ENCODE data around the gene HSPA2. TPM values are rescaled to one million over a fixed set of nuclear protein-coding genes. Genes with fewer than 3 reads are reported as not detected.
"Not testable (repeated sequence)": the region's sequence is repeated elsewhere in the genome, so short reads cannot be mapped to it uniquely, and the experiment has no call there.

HSPA2 gene
- total RNA-seq, 1 experiment from 2014 or later: 7.1 TPM

DNA sequence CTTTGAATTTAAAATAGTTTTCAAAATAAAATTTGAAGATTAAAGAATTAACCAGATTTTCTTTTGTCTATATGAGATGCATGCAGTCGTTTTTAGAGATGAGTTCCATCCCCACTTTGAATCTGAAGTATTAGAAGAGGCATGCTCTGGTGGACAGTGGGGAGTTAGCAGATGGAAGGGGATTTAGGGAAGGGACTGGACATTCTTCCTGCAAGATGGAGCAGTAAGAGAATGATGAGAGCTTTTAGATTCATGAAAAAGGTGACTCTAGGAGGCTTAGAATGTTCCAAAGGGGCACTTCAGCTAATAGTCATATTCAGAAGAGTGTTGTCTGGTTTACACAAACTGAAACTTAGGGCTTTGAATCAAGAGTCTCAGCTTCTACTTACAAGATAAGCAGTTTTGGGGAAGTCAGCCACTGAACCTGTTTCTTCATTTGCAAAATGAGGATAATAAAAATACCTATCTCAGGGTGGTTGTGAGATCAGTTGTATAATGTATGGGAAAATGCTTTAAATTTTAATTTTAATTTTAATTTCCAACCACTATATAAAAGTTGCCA, 32.2 kb upstream of the HSPA2 start:
- H3K4me3 ChIP-seq: no peak overlapping the region
- peaks cover 12% of the 10 kb centered on the region for H3K36me3 ChIP-seq
- H3K9me3 ChIP-seq: no peaks in the 10 kb centered on the region
- no peaks in the 10 kb centered on the region for H3K27me3 ChIP-seq
- no peak for DNase-seq

DNA sequence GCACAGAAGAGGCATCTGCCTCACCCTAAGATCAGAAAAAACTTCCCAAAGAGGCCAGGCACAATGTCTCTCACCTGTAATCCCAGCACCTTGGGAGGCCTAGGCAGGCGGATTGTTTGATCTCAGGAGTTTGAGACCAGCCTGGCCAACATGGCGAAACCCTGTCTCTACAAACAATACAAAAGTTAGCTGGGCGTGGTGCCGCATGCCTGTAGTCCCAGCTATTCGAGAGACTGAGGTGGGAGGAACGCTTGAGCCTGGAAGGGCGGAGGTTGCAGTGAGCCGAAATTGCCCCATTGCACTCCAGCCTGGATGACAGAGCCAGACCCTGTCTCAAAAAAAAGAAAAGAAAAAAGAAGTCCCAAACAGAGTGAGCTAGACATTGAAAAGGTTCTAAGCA, 31.5 kb upstream of the HSPA2 start:
- Histone ChIP-seq H3K27me3 (no peaks in the 10 kb centered on the region), H3K9me3 (no peaks in the 10 kb centered on the region), H3K36me3 (peaks cover 12% of the 10 kb centered on the region), H3K4me3 (no peak overlapping the region)
- no peak for DNase-seq

DNA sequence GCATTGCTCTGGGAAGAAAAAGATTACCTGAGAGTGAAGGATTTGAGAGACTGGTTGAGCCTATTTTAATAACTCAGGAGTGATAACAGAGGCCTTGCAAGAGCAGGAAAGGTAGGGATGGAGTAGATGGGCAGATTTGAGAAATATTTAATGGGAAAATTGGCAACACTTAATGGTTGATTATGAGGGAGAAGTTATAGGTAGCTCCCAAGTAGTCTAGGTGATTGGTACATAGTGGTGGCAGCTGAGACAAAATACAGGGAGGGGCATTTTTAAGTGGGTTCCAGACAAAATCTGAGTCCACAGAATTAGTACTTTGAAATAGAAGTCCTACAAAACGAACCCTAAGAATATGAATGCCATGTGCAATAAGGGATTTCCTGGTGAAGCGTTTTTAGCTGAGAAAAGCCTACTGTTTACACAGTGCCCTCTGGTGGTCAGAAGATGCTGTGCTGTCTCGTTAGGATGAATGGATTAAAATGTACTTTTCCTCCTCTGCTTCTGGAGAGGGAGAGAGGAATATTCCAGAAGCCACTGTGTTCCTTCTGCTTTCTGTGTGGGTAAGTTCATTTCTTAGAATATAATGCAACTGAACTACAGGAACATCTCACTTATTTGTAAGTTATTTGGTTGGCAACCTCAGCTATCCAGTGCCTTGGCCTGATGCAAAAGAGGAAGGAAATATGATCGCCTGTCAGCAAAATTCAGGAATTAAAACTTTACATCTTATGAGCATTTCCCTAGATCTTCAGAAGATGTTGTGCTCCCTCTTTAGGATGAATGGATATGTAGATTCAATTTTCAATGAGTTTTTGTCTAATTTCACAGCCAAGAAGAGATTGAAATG, 29.5 kb upstream of the HSPA2 start:
- H3K9me3 ChIP-seq: no peaks in the 10 kb centered on the region
- peak; percentile 12 for DNase-seq
- no peak overlapping the region for H3K4me3 ChIP-seq
- H3K36me3 ChIP-seq: peaks cover 12% of the 10 kb centered on the region; the same call in 1 of the 2 replicates
- no peaks in the 10 kb centered on the region for H3K27me3 ChIP-seq

DNA sequence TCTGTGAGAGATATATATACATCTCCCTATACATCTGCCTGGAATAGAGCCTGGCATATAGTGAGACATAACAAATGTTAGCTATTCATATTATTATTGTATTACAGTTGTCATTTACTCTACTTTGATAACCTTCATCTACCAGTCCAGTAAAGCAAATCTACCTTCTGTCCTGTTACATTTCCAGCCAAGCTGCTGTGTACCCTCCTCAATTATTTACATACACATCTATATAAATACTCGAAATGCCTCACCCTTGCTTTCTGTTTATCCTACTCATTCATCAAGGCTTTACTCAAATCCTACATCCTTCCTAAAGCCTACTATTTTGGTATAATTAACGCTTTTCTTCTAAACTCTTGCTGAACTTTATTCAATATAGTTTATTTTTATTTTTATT, 27.3 kb upstream of the HSPA2 start:
- Histone ChIP-seq H3K27me3 (no peaks in the 10 kb centered on the region), H3K36me3 (peaks cover 12% of the 10 kb centered on the region; the same call in 1 of the 2 replicates), H3K4me3 (no peak overlapping the region), H3K9me3 (no peaks in the 10 kb centered on the region)
- no peak for DNase-seq

DNA sequence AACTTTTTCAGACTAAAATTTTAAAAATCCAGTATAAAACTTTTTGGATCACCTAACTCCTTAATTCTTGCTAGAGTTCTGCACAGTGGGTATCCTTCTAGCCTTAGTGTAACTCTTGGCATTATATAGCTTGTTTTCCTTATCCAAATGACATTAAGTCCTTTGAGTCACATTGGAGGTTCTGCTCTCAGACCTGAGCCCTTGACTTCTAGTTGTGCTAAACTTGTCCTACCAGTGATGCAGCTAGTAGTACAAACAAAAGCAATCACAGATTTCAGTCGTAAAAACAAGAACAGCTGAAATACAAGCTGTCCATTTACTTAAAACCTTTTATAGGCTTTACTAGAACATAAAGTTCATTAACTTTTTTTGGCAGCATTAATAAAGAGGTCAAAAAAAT, 25.5 kb upstream of the HSPA2 start:
- no peaks in the 10 kb centered on the region for H3K9me3 ChIP-seq
- no peaks in the 10 kb centered on the region for H3K27me3 ChIP-seq
- DNase-seq: no peak
- no peak overlapping the region for H3K4me3 ChIP-seq
- H3K36me3 ChIP-seq: peaks cover 12% of the 10 kb centered on the region; the same call in 1 of the 2 replicates

DNA sequence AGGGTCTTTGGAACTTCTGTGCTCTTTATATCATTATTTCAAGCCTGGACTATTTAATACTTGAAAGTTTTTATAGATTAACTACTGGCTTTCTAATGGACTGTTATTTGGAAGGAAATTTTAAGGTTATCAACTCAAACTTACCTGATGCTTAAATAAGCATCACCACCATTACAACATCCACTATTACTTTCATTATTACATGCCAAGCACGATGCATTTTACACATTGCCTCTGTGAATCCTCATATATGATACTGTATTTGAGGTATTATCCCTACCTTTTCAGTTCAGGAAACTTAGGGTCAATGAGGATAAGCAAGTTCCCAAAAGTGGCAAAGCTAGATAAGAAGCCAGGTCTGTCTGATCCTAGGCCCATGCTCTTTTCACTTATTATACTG, 23.6 kb upstream of the HSPA2 start:
- Histone ChIP-seq H3K27me3 (no peaks in the 10 kb centered on the region), H3K9me3 (no peaks in the 10 kb centered on the region), H3K36me3 (peaks cover 13% of the 10 kb centered on the region), H3K4me3 (no peak overlapping the region)
- DNase-seq: no peak

DNA sequence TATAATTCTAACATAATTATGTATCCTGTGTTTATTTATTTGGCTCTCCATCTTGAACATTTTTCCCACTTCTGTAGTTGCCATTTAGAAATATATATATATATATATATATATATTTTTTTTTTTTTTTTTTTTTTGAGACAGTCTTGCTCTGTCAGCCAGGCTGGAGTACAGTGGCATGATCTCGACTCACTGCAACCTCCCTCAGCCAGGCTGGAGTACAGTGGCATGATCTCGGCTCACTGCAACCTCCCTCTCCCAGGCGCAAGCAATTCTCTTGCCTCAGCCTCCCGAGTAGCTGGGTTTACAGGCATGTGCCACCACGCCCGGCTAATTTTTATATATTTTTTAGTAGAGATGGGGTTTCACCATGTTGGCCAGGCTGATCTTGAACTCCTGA, 22.9 kb upstream of the HSPA2 start:
- peaks cover 13% of the 10 kb centered on the region for H3K36me3 ChIP-seq
- not testable (repeated sequence) for H3K4me3 ChIP-seq, H3K27me3 ChIP-seq, DNase-seq, H3K9me3 ChIP-seq

DNA sequence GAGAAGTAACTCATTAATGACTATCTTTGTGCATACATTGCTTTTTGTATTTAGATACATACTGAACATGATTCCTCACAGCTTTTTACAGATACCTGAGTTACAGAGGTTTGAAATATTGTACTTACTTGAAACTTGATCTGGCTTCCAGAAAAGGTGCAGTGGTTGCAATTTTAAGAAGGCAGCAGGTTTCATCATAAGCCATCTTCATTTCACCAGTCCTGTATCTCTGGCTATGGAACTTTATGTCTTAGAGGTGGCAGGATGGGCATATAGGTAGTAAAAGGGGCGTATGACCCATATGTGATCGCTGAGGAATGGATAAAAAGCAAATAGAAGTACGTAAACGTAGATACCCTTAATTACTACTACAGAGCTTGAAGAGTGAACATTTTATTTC, 22.3 kb upstream of the HSPA2 start:
- Histone ChIP-seq H3K9me3 (no peaks in the 10 kb centered on the region), H3K27me3 (no peaks in the 10 kb centered on the region), H3K36me3 (peaks cover 16% of the 10 kb centered on the region), H3K4me3 (no peak overlapping the region)
- DNase-seq: no peak

DNA sequence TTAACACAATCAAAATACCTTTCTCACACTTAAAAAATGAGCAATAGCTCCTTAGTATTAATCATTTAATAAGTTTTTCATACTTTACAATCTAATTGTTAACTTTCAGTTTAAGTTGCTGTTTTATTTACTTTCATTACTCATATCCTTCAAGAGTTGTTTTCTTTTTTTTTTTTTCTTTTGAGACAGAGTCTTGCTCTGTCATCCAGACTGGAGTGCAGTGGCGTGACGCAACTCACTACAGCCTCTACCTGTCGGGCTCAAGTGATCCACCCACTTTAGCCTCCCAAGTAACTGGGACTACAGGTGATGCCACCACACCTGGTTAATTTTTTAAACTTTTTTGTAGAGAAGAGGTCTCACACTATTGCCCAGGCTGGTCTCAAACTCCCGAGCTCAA, 19.8 kb upstream of the HSPA2 start:
- H3K4me3 ChIP-seq: no peak overlapping the region
- H3K27me3 ChIP-seq: no peaks in the 10 kb centered on the region
- no peak for DNase-seq
- H3K9me3 ChIP-seq: no peaks in the 10 kb centered on the region
- H3K36me3 ChIP-seq: peaks cover 33% of the 10 kb centered on the region

DNA sequence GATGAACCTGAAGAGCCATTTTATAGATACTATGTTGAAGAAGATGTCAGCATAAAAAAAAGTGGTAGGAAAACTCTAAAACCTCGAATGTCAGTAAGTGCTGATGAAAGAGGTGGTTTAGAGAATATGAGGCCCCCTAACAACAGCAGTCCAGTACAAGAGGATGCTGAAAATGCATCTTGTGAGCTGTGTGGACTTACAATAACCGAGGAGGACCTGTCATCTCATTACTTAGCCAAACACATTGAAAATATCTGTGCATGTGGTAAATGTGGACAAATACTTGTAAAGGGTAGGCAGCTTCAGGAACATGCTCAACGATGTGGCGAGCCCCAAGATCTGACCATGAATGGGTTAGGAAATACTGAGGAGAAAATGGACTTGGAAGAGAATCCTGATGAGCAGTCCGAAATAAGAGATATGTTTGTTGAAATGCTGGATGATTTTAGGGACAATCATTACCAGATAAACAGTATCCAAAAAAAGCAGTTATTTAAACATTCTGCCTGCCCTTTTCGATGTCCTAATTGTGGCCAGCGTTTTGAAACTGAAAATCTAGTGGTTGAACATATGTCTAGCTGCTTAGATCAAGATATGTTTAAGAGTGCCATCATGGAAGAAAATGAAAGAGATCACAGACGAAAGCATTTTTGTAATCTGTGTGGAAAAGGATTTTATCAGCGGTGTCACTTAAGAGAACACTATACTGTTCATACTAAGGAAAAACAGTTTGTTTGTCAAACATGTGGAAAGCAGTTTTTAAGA, 17.8 kb upstream of the HSPA2 start:
- DNase-seq: no peak
- Histone ChIP-seq H3K27me3 (no peaks in the 10 kb centered on the region), H3K9me3 (no peaks in the 10 kb centered on the region), H3K36me3 (peaks cover 37% of the 10 kb centered on the region), H3K4me3 (no peak overlapping the region)

DNA sequence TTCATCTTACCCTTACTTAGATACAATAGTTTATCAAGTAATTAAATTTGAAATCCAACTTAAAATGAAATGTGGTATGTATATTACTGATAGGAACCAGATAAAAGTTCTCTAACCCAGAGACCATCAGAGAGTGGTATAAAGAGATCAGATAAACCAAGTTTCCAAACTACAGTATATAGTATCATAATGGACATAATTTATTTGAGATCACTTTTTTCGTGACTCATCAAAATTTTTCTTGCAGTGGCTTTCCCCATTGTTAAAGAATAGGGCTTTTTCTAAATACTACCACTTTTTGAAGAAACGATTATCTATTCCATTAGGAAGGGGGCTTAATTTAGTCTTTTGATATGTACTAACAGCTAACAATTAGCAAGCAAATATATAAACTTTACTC, 15.2 kb upstream of the HSPA2 start:
- H3K36me3 ChIP-seq: peaks cover 39% of the 10 kb centered on the region
- DNase-seq: no peak
- H3K27me3 ChIP-seq: no peaks in the 10 kb centered on the region
- H3K4me3 ChIP-seq: no peak overlapping the region
- H3K9me3 ChIP-seq: no peaks in the 10 kb centered on the region

DNA sequence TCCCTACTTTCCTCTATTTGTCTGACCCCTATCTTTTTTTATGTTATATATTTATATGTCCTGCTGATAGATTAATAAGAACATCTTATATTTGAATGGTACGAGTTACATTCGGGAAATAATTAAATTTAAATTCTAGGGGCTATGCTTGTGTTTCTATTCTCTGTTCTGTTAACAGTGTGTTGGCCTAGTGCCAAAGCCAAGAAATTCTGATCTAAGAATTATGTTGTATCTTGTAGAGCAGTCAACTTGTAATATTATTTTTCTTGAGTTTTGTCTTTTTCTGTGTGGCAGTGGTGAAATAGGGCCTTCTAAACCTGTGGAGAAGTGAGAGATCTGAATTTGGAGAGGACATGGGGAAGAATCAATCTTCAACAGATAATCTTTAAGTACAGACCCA, 9.0 kb upstream of the HSPA2 start:
- Histone ChIP-seq H3K27me3 (no peaks in the 10 kb centered on the region), H3K36me3 (peaks cover 2% of the 10 kb centered on the region; the same call in 1 of the 2 replicates), H3K9me3 (no peaks in the 10 kb centered on the region), H3K4me3 (no peak overlapping the region)
- no peak for DNase-seq

DNA sequence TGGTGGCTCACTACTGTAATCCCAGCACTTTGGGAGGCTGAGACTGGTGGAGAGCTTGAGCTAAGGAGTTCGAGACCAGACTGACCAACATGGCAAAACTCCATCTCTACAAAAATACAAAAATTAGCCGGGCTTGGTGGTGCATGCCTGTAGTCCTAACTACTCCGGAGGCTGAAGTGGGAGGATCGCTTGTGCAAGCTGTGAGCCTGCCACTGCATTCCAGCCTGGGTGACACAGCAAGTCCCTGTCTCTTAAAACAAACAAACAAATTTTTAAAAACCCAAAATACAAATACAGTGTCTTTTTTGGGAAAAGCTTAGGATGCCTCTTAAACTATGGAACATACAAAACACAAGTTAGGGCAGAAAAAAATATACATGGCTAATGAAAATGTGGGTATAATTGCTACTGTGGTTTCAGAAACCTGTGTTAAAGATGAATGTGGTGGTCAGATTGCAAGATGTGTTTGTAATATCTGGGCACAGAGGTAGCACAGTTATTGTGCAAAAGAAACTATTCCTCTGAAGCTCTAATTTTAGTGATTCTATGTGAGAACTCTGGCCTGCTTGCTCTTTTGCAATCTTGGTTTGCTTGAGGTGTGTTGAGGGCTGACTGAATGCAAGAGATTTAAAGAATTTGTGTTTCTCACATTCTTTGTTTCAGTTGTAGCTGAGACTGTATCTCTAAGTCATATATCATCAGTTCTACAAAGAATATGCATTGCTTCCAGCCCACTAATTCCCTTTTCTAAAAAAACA, 3.9 kb upstream of the HSPA2 start:
- H3K9me3 ChIP-seq: no peaks in the 10 kb centered on the region
- H3K27me3 ChIP-seq: no peaks in the 10 kb centered on the region
- no peak overlapping the region for H3K4me3 ChIP-seq
- no peak for DNase-seq
- no peaks in the 10 kb centered on the region for H3K36me3 ChIP-seq

DNA sequence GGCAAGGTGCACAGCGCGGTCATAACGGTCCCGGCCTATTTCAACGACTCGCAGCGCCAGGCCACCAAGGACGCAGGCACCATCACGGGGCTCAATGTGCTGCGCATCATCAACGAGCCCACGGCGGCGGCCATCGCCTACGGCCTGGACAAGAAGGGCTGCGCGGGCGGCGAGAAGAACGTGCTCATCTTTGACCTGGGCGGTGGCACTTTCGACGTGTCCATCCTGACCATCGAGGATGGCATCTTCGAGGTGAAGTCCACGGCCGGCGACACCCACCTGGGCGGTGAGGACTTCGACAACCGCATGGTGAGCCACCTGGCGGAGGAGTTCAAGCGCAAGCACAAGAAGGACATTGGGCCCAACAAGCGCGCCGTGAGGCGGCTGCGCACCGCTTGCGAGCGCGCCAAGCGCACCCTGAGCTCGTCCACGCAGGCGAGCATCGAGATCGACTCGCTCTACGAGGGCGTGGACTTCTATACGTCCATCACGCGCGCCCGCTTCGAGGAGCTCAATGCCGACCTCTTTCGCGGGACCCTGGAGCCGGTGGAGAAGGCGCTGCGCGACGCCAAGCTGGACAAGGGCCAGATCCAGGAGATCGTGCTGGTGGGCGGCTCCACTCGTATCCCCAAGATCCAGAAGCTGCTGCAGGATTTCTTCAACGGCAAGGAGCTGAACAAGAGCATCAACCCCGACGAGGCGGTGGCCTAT, 875 bp downstream of the HSPA2 start:
- no peaks in the 10 kb centered on the region for H3K36me3 ChIP-seq
- DNase-seq: no peak
- H3K9me3 ChIP-seq: no peaks in the 10 kb centered on the region
- no peaks in the 10 kb centered on the region for H3K27me3 ChIP-seq
- no peak overlapping the region for H3K4me3 ChIP-seq

DNA sequence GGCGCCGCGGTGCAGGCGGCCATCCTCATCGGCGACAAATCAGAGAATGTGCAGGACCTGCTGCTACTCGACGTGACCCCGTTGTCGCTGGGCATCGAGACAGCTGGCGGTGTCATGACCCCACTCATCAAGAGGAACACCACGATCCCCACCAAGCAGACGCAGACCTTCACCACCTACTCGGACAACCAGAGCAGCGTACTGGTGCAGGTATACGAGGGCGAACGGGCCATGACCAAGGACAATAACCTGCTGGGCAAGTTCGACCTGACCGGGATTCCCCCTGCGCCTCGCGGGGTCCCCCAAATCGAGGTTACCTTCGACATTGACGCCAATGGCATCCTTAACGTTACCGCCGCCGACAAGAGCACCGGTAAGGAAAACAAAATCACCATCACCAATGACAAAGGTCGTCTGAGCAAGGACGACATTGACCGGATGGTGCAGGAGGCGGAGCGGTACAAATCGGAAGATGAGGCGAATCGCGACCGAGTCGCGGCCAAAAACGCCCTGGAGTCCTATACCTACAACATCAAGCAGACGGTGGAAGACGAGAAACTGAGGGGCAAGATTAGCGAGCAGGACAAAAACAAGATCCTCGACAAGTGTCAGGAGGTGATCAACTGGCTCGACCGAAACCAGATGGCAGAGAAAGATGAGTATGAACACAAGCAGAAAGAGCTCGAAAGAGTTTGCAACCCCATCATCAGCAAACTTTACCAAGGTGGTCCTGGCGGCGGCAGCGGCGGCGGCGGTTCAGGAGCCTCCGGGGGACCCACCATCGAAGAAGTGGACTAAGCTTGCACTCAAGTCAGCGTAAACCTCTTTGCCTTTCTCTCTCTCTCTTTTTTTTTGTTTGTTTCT, 1.7 kb downstream of the HSPA2 start:
- no peak for DNase-seq
- no peaks in the 10 kb centered on the region for H3K9me3 ChIP-seq
- no peaks in the 10 kb centered on the region for H3K27me3 ChIP-seq
- H3K4me3 ChIP-seq: peak overlapping the region; percentile 13; the same call in 1 of the 2 replicates
- H3K36me3 ChIP-seq: no peaks in the 10 kb centered on the region
